Right lobe of liver (tissue), 6 donors: ENCODE results near the gene DNM3. TPM values are rescaled to one million over a fixed set of nuclear protein-coding genes. Genes with fewer than 3 reads are reported as not detected.

Experiments used
- ATAC-seq, 4 donors: fragments of 200-7000 bp; cut with Tn5 transposase; one replicate each; pipeline ENCODE4 v1.9.1; 2020; ENCODE audit warnings: mild to moderate bottlenecking in 4 of 4, moderate library complexity in 4 of 4
- DNase-seq, 3 donors: peaks; one replicate each; pipeline ENCODE4 v3.0.0-alpha.2; 2020
- H3K27ac ChIP-seq, 3 donors: fragments of 200-600 bp; one replicate each; pipeline ENCODE4 v1.8.0; 2022
- H3K27me3 ChIP-seq, 2 donors: fragments of 200-600 bp; one replicate each; pipeline ENCODE4 v1.8.0; 2022
- H3K36me3 ChIP-seq, 4 donors: fragments of 200-600 bp; sonication (generic) in 1 of 4; one replicate each; pipeline versions ENCODE4 v1.5.1 to v1.8.0; 2017 to 2022; ENCODE audit warnings: control low read depth in 1 of 4
- H3K4me1 ChIP-seq, 4 donors: fragments of 200-600 bp; sonication (generic) in 1 of 4; one replicate each; pipeline versions ENCODE4 v1.5.1 to v1.8.0; 2017 to 2022; ENCODE audit warnings: control low read depth in 1 of 4
- H3K4me3 ChIP-seq, 3 donors: fragments of 200-600 bp; one replicate each; pipeline ENCODE4 v1.8.0; 2022
- H3K9me3 ChIP-seq, 4 donors: fragments of 200-600 bp; sonication (generic) in 1 of 4; one replicate each; pipeline versions ENCODE4 v1.5.1 to v1.8.0; 2017 to 2022; ENCODE audit warnings: control low read depth in 1 of 4
- POLR2A ChIP-seq: fragments of 450-650 bp; IDR thresholded peaks from one replicate; pipeline ENCODE4 v1.6.1; 2017; ENCODE audit warnings: antibody characterized with exemption, mild to moderate bottlenecking
- WGBS: methylation state at CpG from one replicate; pipeline ENCODE4 v1.1.6; 2018; ENCODE audit warnings: low coverage, low lambda C conversion rate; ENCODE audit not compliant: insufficient coverage; ENCODE audit errors: missing lambda C conversion rate; 5-methylcytosine and 5-hydroxymethylcytosine counted together
- intact Hi-C, 2 donors: fragments of 100-400 bp; cut with DNase I; formaldehyde crosslinking; loops; one replicate each; pipeline versions ENCODE4 v1.11.2 to v1.14.1; 2022
- total RNA-seq, 6 experiments: library from RNA; depleted of rRNA in 2 of 6; stranded (reverse); fragments of >200 nt in 2 of 6; fragmentation: NEBNext Ultra II Directional in 3 of 6; extraction: Animal tissue kit (Norgen Biotek cat#: 25700) in 3 of 6; gene quantifications; one replicate each; pipeline versions ENCODE4 v1.1.0 to v1.2.4, GENCODE V29; 2016 to 2023
- TF ChIP-seq, protein P1 (sequence below), 4 donors: fragments of 200-600 bp in 3 of 4; fragments of 450-650 bp in 1 of 4; IDR thresholded peaks; one replicate each; pipeline versions ENCODE4 v1.5.1 to v1.8.0; 2016 to 2022; ENCODE audit warnings: antibody characterized with exemption in 4 of 4, mild to moderate bottlenecking in 2 of 4
- donor health status: DM: no; HTN: yes; CAD: no.
- donor health status: DM: no; HTN: no; CAD: no.
- donor health status: DM: no; HTN: no; CAD: no.
- donor health status: DM: no; HTN: yes; CAD: no.
- donor health status: DM: no; HTN: yes; CAD: no.

DNM3 gene
- total RNA-seq, 6 experiments from 2014 or later = 0.29 to 0.92 (median 0.43) TPM

GRCh38 chr1:172351346-172351745 lies 510.0 kb downstream of the DNM3 start:
- H3K4me1 ChIP-seq = no peaks in the 10 kb centered on the region
- no peaks in the 10 kb centered on the region for H3K27me3 ChIP-seq
- H3K27ac ChIP-seq = no peak overlapping the region
- H3K9me3 ChIP-seq = no peaks in the 10 kb centered on the region
- H3K36me3 ChIP-seq = no peaks in the 10 kb centered on the region
- no peak overlapping the region for H3K4me3 ChIP-seq
- intact Hi-C loops = no loop called here
- ATAC-seq (no peak), DNase-seq (no peak)
- TF ChIP-seq, protein P1, sequence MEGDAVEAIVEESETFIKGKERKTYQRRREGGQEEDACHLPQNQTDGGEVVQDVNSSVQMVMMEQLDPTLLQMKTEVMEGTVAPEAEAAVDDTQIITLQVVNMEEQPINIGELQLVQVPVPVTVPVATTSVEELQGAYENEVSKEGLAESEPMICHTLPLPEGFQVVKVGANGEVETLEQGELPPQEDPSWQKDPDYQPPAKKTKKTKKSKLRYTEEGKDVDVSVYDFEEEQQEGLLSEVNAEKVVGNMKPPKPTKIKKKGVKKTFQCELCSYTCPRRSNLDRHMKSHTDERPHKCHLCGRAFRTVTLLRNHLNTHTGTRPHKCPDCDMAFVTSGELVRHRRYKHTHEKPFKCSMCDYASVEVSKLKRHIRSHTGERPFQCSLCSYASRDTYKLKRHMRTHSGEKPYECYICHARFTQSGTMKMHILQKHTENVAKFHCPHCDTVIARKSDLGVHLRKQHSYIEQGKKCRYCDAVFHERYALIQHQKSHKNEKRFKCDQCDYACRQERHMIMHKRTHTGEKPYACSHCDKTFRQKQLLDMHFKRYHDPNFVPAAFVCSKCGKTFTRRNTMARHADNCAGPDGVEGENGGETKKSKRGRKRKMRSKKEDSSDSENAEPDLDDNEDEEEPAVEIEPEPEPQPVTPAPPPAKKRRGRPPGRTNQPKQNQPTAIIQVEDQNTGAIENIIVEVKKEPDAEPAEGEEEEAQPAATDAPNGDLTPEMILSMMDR (IDR thresholded peaks at IDR 0.05) = no peak
- TF ChIP-seq POLR2A = no peak

DNA sequence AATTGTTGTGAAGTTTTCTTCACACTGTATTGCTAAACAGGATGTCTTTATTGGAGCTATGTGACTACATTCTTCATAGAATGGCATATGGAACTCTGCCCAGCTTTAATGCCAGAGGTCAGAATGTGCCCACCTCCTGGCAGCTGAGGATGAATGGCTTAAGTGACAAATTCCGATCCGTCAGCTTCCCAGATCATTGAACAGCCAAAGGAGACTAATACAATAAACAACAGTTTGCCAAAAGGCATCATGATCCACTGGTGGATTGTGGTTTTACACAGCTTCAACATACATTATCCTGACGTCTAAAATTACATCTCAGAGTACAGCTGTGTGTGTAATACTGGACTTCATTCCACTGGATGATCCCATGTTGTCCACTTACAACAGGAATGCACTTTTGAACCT lies 510.5 kb downstream of the DNM3 start:
- TF ChIP-seq, protein P1 (IDR thresholded peaks at IDR 0.05) = no peak
- TF ChIP-seq POLR2A = no peak
- ATAC-seq (no peak), DNase-seq (no peak)
- H3K27me3 ChIP-seq = no peaks in the 10 kb centered on the region
- intact Hi-C loops = no loop called here
- WGBS = 47% methylated on average over 3 of the region's 3 CpGs
- no peaks in the 10 kb centered on the region for H3K9me3 ChIP-seq
- H3K27ac ChIP-seq = no peak overlapping the region
- H3K4me3 ChIP-seq = no peak overlapping the region
- H3K36me3 ChIP-seq = no peaks in the 10 kb centered on the region
- H3K4me1 ChIP-seq = no peaks in the 10 kb centered on the region

DNA sequence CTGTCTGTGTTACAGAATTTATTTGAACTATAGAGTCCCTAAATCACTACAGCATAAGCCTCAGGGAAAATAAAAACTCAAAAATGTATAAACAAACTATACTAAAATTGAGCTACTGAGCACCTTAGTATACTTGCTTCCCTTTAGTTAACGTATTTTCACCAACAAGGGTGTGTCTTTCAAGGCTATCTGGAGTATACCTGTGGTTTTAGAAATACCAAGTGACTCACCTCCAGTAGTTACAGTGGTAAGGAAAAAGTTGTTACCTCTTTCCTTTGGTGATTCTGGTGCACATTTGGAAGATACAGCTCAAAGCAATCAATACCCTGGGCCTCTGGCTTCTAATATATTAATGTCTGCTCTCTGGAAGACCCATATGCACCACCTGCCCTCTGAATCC lies 511.1 kb downstream of the DNM3 start:
- WGBS = 29% methylated on average over 1 of the region's 1 CpG
- ATAC-seq = no peak
- Histone ChIP-seq H3K27me3 (no peaks in the 10 kb centered on the region), H3K4me1 (no peaks in the 10 kb centered on the region), H3K27ac (no peak overlapping the region), H3K4me3 (no peak overlapping the region), H3K9me3 (no peaks in the 10 kb centered on the region), H3K36me3 (no peaks in the 10 kb centered on the region)
- intact Hi-C loops = no loop called here
- TF ChIP-seq, protein P1 (IDR thresholded peaks at IDR 0.05) = no peak
- TF ChIP-seq POLR2A = no peak
- no peak for DNase-seq

DNA sequence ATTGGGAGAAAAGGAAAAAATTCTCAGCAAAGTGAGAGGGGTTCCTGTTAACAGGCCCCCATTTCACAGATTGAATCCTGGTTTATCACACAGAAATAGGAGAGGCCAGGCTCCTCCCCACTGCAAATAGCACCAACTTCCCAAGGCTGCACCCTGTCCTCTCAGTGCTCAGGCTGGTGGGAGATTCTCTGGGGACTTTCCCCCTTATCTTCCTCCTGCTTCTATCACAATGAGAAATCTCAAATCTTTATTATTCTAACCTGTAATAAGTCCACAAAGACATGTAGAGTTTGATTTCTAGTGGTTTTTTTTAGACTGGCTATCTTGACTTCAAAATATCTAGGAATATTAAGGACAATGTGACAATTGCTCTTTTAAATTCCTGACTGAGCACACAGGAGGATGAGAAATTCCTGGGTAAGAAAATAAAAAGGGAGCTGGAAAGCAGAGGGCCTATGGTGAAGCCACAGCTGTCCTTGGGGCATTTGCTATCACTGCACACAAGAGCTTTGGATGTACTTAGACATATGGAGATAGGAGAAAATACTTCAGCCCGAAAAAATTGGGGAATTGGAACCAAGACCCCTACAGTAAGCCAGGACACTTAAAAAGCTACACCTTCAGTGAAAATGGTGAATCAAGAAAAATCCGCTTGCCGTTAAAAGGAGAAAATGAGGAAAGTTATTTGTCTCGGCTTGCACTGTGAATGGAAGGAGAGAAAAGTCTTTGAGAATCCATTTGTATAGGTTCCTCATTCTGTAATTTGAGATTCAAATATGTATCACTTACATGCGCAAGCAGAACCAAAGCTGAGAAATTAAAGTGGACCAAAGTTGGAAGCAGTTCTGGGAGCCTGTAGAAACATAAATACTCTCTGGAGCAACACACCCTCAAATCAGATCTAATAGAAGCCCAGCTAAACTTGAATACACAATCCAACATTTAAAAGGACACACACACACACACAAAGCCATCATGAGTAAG lies 513.3 kb downstream of the DNM3 start:
- intact Hi-C loops = no loop called here
- H3K36me3 ChIP-seq = no peaks in the 10 kb centered on the region
- no peak overlapping the region for H3K4me3 ChIP-seq
- no peak for ATAC-seq
- no peaks in the 10 kb centered on the region for H3K4me1 ChIP-seq
- no peak for DNase-seq
- no peak overlapping the region for H3K27ac ChIP-seq
- no peaks in the 10 kb centered on the region for H3K27me3 ChIP-seq
- no peaks in the 10 kb centered on the region for H3K9me3 ChIP-seq
- WGBS = 82% methylated on average over 5 of the region's 5 CpGs
- TF ChIP-seq POLR2A = no peak
- TF ChIP-seq, protein P1 (IDR thresholded peaks at IDR 0.05) = no peak
